GM23338 (cell line): ENCODE data around the gene XRCC4. TPM values are rescaled to one million over a fixed set of nuclear protein-coding genes. Genes with fewer than 3 reads are reported as not detected.

Experiments used
- ATAC-seq: fragments of 200-7000 bp; cut with Tn5 transposase; 3 replicates; pipeline ENCODE4 v1.9.1; 2020
- DNase-seq: peaks from one replicate; pipeline ENCODE4 v3.0.0-alpha.2; 2015; ENCODE audit warnings: low spot score
- H2AFZ ChIP-seq: fragments of 200-600 bp; sonication (generic); 2 replicates; pipeline ENCODE4 v1.8.0; 2016; ENCODE audit warnings: antibody characterized with exemption, mild to moderate bottlenecking, moderate library complexity
- H3F3A ChIP-seq: fragments of 200-600 bp; sonication (generic); replicated peaks from 2 replicates; pipeline ENCODE4 v1.8.0; 2017; ENCODE audit warnings: antibody characterized with exemption, mixed run types, low read depth
- H3K27ac ChIP-seq: fragments of 200-600 bp; sonication (generic); 2 replicates; pipeline ENCODE4 v1.6.1; 2016; ENCODE audit warnings: low read depth
- H3K27me3 ChIP-seq: fragments of 200-600 bp; sonication (generic); 2 replicates; pipeline ENCODE4 v1.8.0; 2016; ENCODE audit warnings: mild to moderate bottlenecking, mixed run types, moderate library complexity; ENCODE audit not compliant: insufficient read depth
- H3K36me3 ChIP-seq: fragments of 200-600 bp; sonication (generic); 2 replicates; pipeline ENCODE4 v1.8.0; 2016; ENCODE audit warnings: mild to moderate bottlenecking; ENCODE audit not compliant: insufficient read depth
- H3K4me1 ChIP-seq: fragments of 200-600 bp; sonication (generic); 2 replicates; pipeline ENCODE4 v1.8.0; 2016; ENCODE audit warnings: mild to moderate bottlenecking, moderate library complexity; ENCODE audit not compliant: insufficient read depth
- H3K4me2 ChIP-seq: fragments of 200-600 bp; sonication (generic); 2 replicates; pipeline ENCODE4 v1.7.1; 2017; ENCODE audit warnings: mixed run types
- H3K4me3 ChIP-seq: fragments of 200-600 bp; sonication (generic); 2 replicates; pipeline ENCODE4 v1.6.1; 2016; ENCODE audit warnings: mixed run types
- H3K79me2 ChIP-seq: fragments of 200-600 bp; sonication (generic); replicated peaks from 2 replicates; pipeline ENCODE4 v1.8.0; 2017; ENCODE audit warnings: mild to moderate bottlenecking; ENCODE audit not compliant: insufficient read depth
- H3K9me2 ChIP-seq: fragments of 200-600 bp; sonication (generic); 2 replicates; pipeline ENCODE4 v1.8.0; 2017; ENCODE audit not compliant: insufficient read depth
- H4K20me1 ChIP-seq: fragments of 200-600 bp; sonication (generic); replicated peaks from 2 replicates; pipeline ENCODE4 v1.8.0; 2017; ENCODE audit warnings: mild to moderate bottlenecking; ENCODE audit not compliant: insufficient read depth
- H3K27ac Mint-ChIP-seq: 2 replicates; pipeline ENCODE4 v1.8.0; 2020; ENCODE audit warnings: inconsistent platforms, mild to moderate bottlenecking, moderate library complexity, mixed read lengths
- H3K27me3 Mint-ChIP-seq: 3 replicates; pipeline ENCODE4 v1.8.0; 2022; ENCODE audit warnings: low read depth, mild to moderate bottlenecking, moderate library complexity, mixed read lengths, inconsistent platforms; ENCODE audit not compliant: insufficient read depth, poor library complexity
- H3K36me3 Mint-ChIP-seq: 3 replicates; pipeline ENCODE4 v1.8.0; 2021; ENCODE audit warnings: low read depth, mild to moderate bottlenecking, inconsistent platforms, moderate library complexity, mixed read lengths
- H3K4me1 Mint-ChIP-seq: 3 replicates; pipeline ENCODE4 v1.8.0; 2020; ENCODE audit warnings: mild to moderate bottlenecking, inconsistent platforms, mixed read lengths
- H3K4me3 Mint-ChIP-seq: 3 replicates; pipeline ENCODE4 v1.8.0; 2021; ENCODE audit warnings: moderate library complexity, mild to moderate bottlenecking, inconsistent platforms, mixed read lengths
- H3K9me3 Mint-ChIP-seq: 3 replicates; pipeline ENCODE4 v1.8.0; 2020; ENCODE audit warnings: moderate library complexity, mild to moderate bottlenecking, inconsistent platforms, mixed read lengths
- CREB1 ChIP-seq: fragments of 250-450 bp; sonication (Bioruptor Pico); IDR thresholded peaks from 2 replicates; pipeline ENCODE4 v1.5.0; 2020; ENCODE audit warnings: low read depth, mild to moderate bottlenecking, moderate library complexity
- CTCF ChIP-seq, 2 experiments: fragments of 200-600 bp in 1 of 2; sonication (generic) in 1 of 2; conservative IDR thresholded peaks; 2 replicates each; pipeline versions ENCODE4 v1.5.1 to v1.6.1; 2016 to 2017; ENCODE audit warnings: antibody characterized with exemption in 2 of 2, low read depth in 2 of 2, mild to moderate bottlenecking in 2 of 2, moderate library complexity in 1 of 2
- ETS1 ChIP-seq: IDR thresholded peaks from 2 replicates; pipeline ENCODE4 v1.6.1; 2016; ENCODE audit warnings: antibody characterized with exemption
- EZH2 ChIP-seq: fragments of 200-600 bp; sonication (generic); IDR thresholded peaks from one replicate; pipeline ENCODE4 v1.8.0; 2017; ENCODE audit warnings: antibody characterized with exemption, mild to moderate bottlenecking, low read depth; ENCODE audit not compliant: unreplicated experiment
- EZH2phosphoT487 ChIP-seq: fragments of 200-600 bp; sonication (generic); IDR thresholded peaks from one replicate; pipeline ENCODE4 v1.8.1; 2018; ENCODE audit warnings: antibody characterized with exemption; ENCODE audit not compliant: unreplicated experiment
- JUNB ChIP-seq: IDR thresholded peaks from one replicate; pipeline ENCODE4 v1.6.1; 2016; ENCODE audit warnings: antibody characterized with exemption; ENCODE audit not compliant: unreplicated experiment
- NANOG ChIP-seq: IDR thresholded peaks from 2 replicates; pipeline ENCODE4 v1.6.1; 2016; ENCODE audit warnings: antibody characterized with exemption, borderline replicate concordance
- REST ChIP-seq: IDR thresholded peaks from one replicate; pipeline ENCODE4 v1.6.1; 2018; ENCODE audit warnings: antibody characterized with exemption; ENCODE audit not compliant: unreplicated experiment
- STAT1 ChIP-seq: IDR thresholded peaks from one replicate; pipeline ENCODE4 v1.6.1; 2016; ENCODE audit warnings: antibody characterized with exemption; ENCODE audit not compliant: unreplicated experiment
- ZNF114 ChIP-seq: fragments of 250-450 bp; sonication (Bioruptor Pico); IDR thresholded peaks from 2 replicates; pipeline ENCODE4 v1.5.0; 2020; ENCODE audit warnings: mild to moderate bottlenecking, moderate library complexity
- ZNF331 ChIP-seq: fragments of 250-450 bp; sonication (Bioruptor Pico); IDR thresholded peaks from 2 replicates; pipeline ENCODE4 v1.5.0; 2020; ENCODE audit warnings: low read depth, mild to moderate bottlenecking, moderate library complexity
- polyA plus RNA-seq: library from polyadenylated mRNA; unstranded; fragments of >200 nt; fragmentation: Nextera tagmentation; extraction: Ambion mirVana; gene quantifications from 2 replicates; pipeline ENCODE4 v1.2.1, GENCODE V29; 2016
- total RNA-seq: library from RNA; depleted of rRNA; stranded (reverse); fragments of >200 nt; shearing (Covaris generic); gene quantifications from 2 replicates; pipeline ENCODE4 v1.2.3, GENCODE V29; 2014

XRCC4 gene
- total and polyA plus RNA-seq, 2 experiments from 2014 or later = 11.5 to 22.4 TPM

GRCh38 chr5:83341815-83342334 lies 264.5 kb downstream of the XRCC4 start (continued):
- TF ChIP-seq CTCF (conservative IDR thresholded peaks at IDR 0.05; ENCODE audit: low read depth in 2 of 2) (no peak), JUNB (no peak), STAT1 (no peak), EZH2phosphoT487 (no peak), CREB1 (CRISPR knock-in tag) (no peak)

GRCh38 chr5:83342465-83342864 lies 265.1 kb downstream of the XRCC4 start:
- Histone ChIP-seq H3F3A (no peaks in the 10 kb centered on the region), H2AFZ (no peak overlapping the region), H3K4me2 (no peak overlapping the region), H4K20me1 (no peaks in the 10 kb centered on the region), H3K27me3 (no peaks in the 10 kb centered on the region), H3K79me2 (no peaks in the 10 kb centered on the region), H3K27ac (peak overlapping the region; percentile 1; the same call in 1 of the 2 replicates), H3K4me3 (no peak overlapping the region), H3K4me1 (peaks cover 15% of the 10 kb centered on the region), H3K36me3 (no peaks in the 10 kb centered on the region), H3K9me2 (peaks cover 4% of the 10 kb centered on the region; the same call in 1 of the 2 replicates)
- H3K9me3 Mint-ChIP-seq = peaks cover 9% of the 10 kb centered on the region
- no peak overlapping the region for H3K4me3 Mint-ChIP-seq
- H3K27me3 Mint-ChIP-seq = peaks cover 1% of the 10 kb centered on the region
- no peak for TF ChIP-seq JUNB
- TF ChIP-seq CREB1 (CRISPR knock-in tag) = no peak
- TF ChIP-seq ZNF114 (CRISPR knock-in tag) = no peak
- no peak for TF ChIP-seq ETS1
- TF ChIP-seq EZH2 = no peak
- no peak for TF ChIP-seq STAT1
- no peak for TF ChIP-seq CTCF (conservative IDR thresholded peaks at IDR 0.05; ENCODE audit: low read depth in 2 of 2)
- no peak for TF ChIP-seq REST
- no peak for TF ChIP-seq ZNF331 (CRISPR knock-in tag)
- no peak for TF ChIP-seq NANOG
- ATAC-seq (no peak), DNase-seq (no peak)
- H3K27ac Mint-ChIP-seq = no peak overlapping the region
- peaks cover 22% of the 10 kb centered on the region for H3K4me1 Mint-ChIP-seq
- H3K36me3 Mint-ChIP-seq = peaks cover 14% of the 10 kb centered on the region
